ENCODE measurements around the gene MPRIP.
"Not testable (repeated sequence)": the region's sequence is repeated elsewhere in the genome, so short reads cannot be mapped to it uniquely, and the experiment has no call there.

The MPRIP gene, protein sequence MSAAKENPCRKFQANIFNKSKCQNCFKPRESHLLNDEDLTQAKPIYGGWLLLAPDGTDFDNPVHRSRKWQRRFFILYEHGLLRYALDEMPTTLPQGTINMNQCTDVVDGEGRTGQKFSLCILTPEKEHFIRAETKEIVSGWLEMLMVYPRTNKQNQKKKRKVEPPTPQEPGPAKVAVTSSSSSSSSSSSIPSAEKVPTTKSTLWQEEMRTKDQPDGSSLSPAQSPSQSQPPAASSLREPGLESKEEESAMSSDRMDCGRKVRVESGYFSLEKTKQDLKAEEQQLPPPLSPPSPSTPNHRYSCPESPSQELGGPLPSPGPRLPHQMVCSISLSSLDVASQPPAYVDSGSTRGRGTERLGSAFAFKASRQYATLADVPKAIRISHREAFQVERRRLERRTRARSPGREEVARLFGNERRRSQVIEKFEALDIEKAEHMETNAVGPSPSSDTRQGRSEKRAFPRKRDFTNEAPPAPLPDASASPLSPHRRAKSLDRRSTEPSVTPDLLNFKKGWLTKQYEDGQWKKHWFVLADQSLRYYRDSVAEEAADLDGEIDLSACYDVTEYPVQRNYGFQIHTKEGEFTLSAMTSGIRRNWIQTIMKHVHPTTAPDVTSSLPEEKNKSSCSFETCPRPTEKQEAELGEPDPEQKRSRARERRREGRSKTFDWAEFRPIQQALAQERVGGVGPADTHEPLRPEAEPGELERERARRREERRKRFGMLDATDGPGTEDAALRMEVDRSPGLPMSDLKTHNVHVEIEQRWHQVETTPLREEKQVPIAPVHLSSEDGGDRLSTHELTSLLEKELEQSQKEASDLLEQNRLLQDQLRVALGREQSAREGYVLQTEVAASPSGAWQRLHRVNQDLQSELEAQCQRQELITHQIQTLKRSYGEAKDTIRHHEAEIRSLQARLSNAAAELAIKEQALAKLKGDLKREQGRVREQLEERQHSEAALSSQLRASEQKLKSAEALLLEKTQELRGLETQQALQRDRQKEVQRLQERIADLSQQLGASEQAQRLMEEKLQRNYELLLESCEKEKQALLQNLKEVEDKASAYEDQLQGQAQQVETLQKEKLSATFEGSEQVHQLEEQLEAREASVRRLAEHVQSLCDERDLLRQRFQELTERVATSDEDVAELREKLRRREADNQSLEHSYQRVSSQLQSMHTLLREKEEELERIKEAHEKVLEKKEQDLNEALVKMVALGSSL (N-terminal part only)

DNA sequence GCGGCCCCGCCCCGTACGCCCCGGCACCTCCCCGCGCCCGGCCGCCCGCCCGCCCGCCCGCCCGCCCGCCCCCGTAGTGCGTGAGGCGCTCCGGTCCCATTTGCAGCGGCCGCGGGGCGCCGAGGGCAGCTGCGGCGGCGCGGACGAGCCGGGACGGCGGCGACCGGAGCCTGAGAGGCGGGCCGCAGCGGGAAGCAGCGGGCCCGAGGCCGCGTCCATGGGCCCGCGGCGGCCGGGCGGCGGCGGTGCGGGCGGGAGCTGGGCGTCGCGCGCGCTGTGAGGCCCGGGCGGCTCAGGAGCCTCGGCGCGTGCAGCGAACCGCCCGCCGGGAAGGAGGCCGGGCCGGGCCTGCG, at the start of gene MPRIP:
MPRIP (plus strand) TSS at position 74 of the 353 bp plus-strand sequence. CDS start 392 bp downstream, outside the sequence.
- no peak for DNase-seq (ENCODE audit: low read depth in 3 of 3)

DNA sequence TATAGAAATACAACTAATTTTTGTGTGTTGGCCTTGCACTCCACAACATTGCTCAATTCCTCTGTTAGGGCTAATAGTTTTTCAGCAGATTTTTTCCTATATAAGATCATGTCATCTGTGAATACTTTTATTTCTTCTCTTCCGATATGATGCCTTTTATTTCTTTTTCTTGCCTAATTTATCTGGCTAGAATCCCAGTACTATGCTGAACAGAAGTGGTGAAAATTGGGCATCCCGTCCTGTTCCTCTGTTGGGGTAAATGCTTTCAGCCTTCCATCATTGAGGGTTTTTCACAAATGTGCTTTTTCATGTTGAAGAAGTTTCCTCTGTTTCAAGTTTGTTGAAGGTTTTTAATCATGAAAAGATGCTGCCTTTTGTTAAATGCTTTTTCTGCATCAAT, 47.6 kb upstream of the MPRIP start:
- no peak for DNase-seq (ENCODE audit: low read depth in 3 of 3)

DNA sequence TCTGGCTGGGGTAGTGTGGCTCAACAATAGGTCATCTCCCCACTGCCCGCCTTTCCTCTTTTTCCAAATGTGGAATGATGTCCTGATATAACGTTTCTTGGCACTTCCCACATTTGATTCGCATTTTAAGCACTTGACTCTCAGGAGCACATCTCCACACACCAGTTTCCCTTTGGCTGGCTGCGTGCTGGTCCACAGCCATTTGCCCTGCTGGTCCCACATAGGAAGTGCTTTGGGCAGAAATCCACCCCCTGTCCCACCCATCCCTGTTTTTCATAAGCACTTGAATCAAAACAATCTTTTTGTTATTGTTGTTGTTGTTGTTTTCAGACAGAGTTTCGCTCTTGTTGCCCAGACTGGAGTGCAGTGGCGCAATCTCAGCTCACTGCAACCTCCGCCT, 46.3 kb upstream of the MPRIP start:
- DNase-seq (ENCODE audit: low read depth in 3 of 3), result no peak

DNA sequence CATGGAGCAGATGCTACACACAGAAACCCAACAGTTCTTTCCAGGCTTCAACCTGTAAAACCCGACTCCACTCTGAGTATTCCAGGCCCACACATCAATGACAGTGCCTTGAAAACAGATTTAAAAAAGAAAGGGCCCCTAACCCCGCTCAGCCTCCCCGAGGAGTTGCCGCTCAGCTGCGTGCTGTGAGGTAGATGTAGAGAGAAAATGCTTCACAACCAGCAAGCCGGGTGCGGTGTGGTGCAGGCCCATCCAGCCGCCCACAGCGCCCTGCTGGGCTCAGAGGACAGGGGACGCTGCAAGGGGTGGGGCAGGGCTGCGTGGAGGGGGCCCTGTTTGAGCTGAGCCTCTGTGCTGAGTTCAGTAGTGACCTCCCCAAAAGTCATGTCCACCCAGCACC, 45.5 kb upstream of the MPRIP start:
- not testable (repeated sequence) for DNase-seq (ENCODE audit: low read depth in 3 of 3)

DNA sequence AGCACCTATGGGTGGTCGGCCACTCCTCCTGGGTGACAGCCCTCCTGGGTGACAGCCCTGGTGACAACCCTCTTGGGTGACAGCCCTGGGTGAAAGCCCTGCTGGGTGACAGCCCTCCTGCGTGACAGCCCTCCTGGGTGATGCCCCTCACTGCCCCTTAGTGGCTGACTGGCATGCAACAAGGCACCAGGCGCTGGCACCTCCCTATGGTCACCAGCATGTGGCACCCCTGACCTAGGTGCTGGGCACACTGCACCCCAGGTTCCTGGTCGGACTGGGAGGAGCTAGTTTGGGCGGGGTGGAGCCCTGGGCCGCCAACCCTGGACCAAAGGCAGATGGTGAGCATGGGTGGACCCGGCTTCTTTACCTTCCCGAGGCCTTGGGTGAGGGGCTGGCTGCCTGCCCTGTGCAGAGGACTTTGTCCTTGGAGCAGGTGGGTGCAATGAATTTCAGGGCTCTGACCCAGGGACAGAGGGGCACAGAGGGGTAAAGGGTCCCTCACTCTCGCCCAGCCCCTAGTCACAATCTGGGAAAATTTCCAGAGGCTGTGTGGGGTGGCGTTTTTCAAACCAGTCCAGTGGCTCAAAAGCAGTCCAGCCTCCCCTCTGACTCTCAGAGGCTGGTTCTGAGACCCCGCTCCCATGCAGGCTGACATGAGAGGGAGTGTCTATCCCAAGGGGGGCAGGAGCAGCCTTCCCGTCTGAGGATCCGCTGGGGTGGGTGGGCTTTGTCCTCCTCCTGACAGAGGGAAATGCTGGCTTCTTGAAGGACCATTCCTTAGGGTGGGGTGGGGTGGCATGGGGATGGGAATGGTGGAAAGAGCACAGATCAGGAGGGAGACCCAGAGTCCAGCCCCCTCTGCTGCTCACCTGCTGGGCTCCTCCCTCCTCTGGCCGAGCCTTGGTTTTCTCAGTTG, 44.5 kb upstream of the MPRIP start:
- no peak for DNase-seq (ENCODE audit: low read depth in 3 of 3)

DNA sequence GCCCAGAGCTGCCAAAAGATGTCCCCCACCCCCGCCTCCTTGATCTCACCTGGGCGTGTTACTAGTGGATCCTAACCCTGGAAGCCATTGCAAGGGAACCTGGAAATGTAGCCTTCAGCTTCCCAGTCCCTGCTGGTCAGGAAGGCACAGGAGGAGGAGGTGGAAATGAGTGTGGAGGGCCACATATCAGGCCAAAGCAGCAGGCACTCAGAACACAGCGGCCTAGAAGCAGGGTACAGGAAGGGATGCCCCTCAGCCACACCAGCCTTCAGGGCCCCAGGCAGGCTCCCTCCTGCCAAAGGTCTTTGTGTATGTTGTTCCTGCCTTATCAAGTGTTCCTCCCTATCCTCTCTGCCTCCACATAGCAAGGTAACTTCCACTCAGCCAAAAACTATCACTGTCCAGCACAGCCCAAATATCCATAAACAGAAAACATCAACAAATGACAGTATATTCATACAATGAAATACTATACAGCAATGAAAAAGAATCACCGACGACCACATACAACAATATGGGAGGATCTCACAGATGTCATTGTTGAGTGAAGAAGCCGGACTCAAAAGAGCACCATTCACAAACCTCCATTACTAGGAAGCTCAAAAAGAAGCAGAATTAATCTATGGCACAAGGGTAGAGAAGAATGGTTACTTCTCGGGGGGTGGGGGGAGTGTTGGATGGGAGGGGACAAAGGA, 42.2 kb upstream of the MPRIP start:
- DNase-seq (ENCODE audit: low read depth in 3 of 3), result no peak

DNA sequence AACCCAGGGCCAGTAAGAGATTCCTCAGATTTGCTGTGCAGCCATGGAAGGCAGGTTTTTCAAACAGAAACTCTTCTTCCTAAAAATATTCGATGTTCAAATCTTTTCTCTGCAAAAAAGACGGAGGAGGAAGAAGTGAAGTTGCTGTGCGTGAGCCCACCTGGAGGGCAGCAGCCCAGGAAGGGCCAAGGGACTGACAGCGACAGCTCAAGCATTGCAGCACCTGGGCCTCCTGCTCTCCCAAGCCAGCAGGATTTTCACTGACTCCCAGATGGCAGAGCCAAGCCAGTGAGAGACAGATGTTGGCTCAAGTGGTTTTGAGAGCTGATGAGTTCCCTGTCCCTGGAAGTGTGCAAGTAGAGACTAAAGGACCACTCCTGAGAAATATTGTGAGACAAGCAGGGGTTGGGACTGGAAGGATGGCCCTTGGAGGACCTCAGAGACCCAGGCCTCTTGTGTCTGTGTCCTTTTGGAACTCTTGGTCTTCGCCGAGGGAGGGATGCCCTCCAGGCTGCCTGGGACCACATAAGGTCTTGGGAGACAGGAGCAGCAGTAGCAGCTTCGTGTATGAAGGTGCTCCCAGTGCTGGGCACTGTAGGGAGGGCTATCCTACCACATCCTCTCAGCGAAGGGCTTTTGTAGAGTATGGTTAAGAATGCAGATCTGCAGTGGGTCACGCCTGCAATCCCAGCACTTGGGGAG, 41.0 kb upstream of the MPRIP start:
- DNase-seq (ENCODE audit: low read depth in 3 of 3), result no peak

DNA sequence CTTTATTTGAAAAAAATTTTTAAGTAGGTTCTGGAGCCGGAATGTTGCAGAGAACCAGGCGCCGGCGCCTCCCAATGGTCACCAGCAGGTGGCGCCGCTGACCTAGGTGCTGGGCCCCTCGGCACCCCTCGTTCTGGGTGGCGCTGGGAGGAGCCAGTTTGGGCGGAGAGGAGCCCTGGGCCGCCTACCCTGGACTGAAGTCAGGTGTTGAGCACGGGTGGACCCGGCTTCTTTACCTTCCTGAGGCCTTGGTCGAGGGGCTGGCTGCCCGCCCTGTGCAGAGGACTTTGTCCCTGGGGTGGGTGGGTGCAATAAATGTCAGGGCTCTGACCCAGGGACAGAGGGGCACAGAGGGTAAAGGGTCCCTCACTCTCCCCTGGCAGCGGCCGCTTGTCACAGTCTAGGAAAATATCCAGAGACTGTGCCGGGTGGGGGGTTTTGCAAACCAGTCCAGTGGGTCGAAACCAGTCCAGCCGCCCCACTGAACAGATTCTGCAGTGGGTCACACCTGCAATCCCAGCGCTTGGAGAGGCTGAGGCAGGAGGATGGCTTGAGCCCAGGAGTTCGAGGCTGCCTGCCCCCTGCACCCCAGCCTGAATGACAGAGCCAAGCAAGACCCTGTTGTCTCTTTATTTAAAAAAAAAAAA, 40.3 kb upstream of the MPRIP start:
- DNase-seq (ENCODE audit: low read depth in 3 of 3), result peak; percentile 54 to 79 (median 62)

DNA sequence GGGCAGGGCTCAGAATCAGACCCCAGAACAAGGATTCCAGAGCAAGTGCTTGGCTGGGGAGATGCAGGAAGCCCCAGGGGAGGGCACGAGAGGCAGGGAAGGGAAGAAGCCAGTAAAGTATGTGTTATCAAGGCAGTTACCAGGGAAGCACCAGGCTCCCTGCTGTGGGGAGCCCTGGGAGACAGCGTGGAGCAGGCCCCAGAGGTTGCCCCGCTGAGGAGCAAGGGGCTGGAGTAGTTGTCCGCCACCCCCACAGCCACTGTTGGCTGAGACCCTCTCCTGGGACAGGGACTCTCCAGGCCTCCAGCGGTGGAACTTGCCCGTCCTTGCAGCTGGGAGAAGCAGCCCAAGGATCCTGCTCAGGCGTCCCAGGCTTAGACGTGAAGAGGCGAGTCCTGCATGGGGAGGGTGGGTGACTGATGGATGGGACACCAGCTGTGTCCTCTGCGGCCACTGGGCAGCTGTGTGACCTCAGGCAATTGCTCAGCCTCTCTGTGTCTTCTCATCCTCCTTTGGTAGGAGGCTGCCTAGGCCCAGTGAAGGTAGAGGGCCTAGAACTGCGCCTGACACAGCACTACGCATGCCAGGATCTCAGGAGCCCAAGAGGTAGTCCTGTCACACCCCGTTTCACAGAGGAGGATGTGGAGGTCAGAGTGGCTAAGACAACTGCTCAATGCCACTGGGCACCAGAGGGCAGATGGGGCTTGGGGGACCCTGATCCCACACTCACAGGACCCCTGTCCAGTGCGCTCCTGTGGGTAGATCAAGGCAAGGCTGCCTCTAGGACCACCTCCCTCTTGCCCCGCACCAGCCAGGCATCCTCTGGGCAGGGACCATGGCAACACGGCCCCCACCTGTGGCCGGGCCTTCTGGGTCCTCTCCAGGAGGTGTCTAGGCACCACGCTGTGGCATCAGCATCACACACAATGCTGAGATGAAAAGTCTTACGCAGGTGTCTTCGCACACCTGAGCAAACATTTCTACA, 39.2 kb upstream of the MPRIP start:
- DNase-seq (ENCODE audit: low read depth in 3 of 3), result not testable (repeated sequence)

DNA sequence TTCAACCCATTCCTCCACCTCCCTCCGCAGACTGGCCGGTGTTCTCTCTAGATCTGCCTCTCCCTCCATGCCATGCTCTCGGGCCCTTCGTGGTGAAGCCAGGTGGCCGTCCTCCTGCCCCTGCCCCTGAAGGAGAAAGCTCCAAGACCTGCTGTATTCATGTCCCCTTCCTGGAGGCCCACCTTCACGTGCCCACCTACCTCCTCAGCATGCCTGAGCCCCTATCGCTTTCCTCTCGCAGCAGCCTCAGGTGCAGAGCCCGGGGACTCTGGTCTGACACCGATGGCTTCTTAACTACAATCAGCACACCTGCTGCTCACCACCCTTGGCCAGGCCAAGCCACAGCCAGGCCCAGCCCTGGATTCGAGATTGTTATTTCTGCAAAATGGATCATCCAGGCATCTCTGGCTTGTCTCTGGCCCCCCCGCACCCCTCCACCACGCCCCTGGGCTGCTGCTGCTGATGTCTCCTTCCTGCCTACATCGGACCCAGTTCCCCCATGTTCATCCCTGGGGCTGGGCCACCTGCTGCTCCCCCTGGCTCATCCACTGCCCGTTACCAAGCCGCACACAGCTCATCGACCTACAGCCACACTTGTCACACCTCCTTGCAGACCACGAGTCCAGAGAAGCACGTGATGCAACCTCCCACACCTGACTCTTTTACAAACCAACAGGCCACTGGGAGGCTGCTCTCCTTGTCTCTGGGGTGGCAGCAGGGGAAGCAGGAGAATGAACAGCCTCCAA, 37.8 kb upstream of the MPRIP start:
- no peak for DNase-seq (ENCODE audit: low read depth in 3 of 3)

DNA sequence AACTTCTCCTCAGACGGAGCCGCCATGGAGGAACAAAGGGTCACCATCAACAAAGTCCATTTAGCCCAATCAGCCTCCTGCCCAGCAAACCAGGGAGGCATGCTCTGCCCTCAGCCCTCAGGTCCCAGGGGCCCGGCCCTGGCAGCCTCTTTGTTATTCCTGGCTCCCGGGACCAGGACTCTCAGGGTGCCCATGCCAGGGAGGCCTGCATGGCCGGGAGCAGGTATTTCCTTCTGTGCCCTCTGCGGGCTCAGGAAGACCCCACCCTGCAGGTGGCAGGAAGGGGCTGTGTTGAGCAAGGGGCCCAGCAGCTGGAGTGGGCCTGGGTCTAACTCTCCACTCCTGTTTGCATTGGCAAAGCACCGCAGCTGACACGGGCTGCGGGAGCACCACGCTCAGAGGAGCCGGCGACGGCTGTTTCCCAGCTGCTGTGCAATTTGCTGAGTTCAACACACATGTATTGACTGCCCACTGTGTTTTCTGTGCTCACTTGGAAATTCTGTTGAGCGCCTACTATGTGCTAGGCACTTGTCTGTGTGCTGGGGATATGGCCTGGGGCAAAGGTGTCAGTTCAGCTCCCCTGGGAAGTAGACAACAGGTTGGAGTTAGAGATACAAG, 37.2 kb upstream of the MPRIP start:
- DNase-seq (ENCODE audit: low read depth in 3 of 3), result not testable (repeated sequence)

DNA sequence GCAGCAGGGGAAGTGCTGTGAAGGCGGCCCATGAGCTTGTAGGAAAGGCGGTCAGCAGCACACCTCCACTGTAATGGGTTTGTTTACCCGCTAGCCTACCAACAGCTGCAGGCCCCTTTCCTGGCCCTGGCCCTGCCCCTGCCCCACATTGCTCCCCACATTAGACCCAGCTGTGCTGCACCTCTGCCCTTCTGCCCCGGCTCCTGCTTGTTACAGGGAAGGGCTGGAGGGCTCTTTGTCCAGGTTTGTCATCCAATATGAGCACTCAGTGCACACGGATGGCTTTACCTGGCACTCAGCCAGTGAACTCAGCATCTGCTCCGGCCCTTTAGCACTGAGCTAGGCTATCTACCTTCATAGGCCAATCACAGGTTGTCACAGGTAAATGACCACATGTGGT, 34.4 kb upstream of the MPRIP start:
- not testable (repeated sequence) for DNase-seq (ENCODE audit: low read depth in 3 of 3)

DNA sequence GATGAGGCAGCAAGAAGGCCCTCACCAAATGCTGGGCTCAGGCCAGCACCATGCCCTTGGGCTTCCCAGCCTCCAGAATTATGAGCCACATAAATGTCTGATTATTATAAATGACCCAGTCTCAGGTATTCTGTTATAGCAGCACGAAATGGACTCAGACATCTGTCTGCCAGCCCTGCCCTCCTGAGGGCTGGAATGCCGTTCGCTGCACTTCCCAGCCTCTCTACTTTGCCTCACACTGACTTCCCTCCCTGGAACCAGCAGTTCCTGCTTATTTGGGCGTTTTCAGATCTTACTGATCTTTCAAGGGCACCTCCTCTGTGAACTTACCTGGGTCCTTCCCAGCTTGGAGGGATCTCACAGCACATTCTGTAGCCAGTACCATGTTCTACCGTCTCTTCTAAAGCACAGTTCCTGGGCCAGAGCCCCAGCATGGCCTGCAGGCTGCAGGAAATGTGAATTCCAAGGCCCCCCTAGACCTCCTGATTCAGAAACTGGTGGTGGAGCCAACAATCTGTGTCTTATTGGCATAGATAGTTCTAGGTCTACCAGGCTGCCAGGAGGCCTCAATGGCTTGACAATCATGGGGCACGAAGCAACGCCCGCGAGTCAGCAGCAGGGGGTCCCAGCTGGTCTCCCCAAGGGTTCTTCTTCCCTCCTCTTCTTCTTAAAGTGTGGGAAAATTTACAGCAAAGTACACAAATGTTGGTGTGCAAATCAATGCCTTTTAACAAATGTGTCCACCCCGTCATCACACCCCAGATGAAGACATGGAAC, 33.4 kb upstream of the MPRIP start:
- DNase-seq (ENCODE audit: low read depth in 3 of 3), result not testable (repeated sequence)

DNA sequence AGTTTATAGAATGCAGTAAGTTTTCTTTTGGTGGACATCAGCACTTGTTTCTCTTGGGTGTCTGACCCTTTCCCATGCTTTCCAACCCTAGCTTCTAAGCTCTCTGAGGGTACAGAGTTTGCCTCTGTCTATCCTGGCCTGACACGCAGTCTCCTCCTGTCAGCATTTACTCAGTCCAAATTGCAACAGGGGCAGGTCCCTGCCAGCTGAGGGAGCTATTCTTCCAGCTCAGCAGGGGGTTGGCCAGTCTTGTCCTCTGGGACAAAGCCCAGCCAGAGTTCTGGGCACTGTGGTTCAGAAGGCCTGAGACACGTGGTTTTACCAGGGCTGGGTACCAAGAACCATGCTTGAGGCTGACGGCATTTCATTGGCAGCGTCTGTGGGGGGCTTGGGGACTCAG, 32.3 kb upstream of the MPRIP start:
- not testable (repeated sequence) for DNase-seq (ENCODE audit: low read depth in 3 of 3)

DNA sequence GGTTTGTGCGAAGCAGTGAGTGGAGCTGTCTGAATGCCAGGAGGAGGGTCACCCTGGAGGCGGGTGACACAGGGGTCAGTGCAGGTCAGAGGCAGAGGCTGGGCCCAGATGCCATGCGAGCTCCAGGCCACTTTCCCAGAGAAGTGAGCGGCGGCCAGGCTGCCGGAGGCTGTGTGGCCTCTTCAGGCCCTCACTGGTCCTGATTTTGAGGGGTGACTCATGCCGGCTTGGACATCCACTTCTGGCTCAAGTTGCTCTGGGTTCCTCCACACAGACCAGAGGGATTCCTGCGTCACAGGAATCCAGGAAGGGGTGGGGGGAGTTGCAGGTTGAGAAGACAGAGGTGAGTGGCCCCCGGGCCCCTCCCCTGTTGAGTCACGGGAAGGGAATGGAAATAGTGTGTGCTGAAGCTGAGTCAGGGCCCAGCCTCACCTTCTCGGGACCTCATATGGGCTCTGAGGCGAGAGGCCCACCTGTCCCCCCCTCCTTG, 31.7 kb upstream of the MPRIP start:
- DNase-seq (ENCODE audit: low read depth in 3 of 3), result not testable (repeated sequence)
